HepG2 (cell line): Measurements from ENCODE around the gene SS18L1. TPM values are rescaled to one million over a fixed set of nuclear protein-coding genes. Genes with fewer than 3 reads are reported as not detected.

Source experiments
- AHR ChIP-seq: IDR thresholded peaks from 2 replicates; pipeline ENCODE4 v1.6.1; 2018; ENCODE audit warnings: missing genetic modification reagents, missing compliant biosample characterization
- DZIP1 ChIP-seq: sonication (generic); formaldehyde crosslinking; IDR thresholded peaks from 2 replicates; pipeline ENCODE4 v1.5.0; 2020; ENCODE audit warnings: mild to moderate bottlenecking, missing genetic modification reagents
- HOXD1 ChIP-seq: sonication (generic); formaldehyde crosslinking; IDR thresholded peaks from 2 replicates; pipeline ENCODE4 v1.5.0; 2020; ENCODE audit warnings: missing genetic modification reagents
- KDM3A ChIP-seq: IDR thresholded peaks from 2 replicates; pipeline ENCODE4 v1.6.1; 2018; ENCODE audit warnings: low read depth, missing compliant biosample characterization
- MAFF ChIP-seq: IDR thresholded peaks from 2 replicates; pipeline ENCODE4 v1.6.1; 2011; ENCODE audit warnings: low read depth, low read length, improper control_type of control experiment
- MTF2 ChIP-seq: sonication (generic); formaldehyde crosslinking; IDR thresholded peaks from 2 replicates; pipeline ENCODE4 v1.5.0; 2020; ENCODE audit warnings: missing genetic modification reagents, borderline replicate concordance
- RELA ChIP-seq: sonication (generic); formaldehyde crosslinking; IDR thresholded peaks from 2 replicates; pipeline ENCODE4 v1.4.0; 2020; ENCODE audit warnings: missing genetic modification reagents
- SOX6 ChIP-seq, 2 experiments: fragments of 450-650 bp in 1 of 2; sonication (generic) in 1 of 2; formaldehyde crosslinking in 1 of 2; IDR thresholded peaks; 2 replicates each; pipeline versions ENCODE4 v1.4.0 to v1.6.1; 2017 to 2020; ENCODE audit warnings: antibody characterized with exemption in 1 of 2, mild to moderate bottlenecking in 1 of 2, missing genetic modification reagents in 1 of 2
- SRY ChIP-seq: sonication (generic); formaldehyde crosslinking; IDR thresholded peaks from 2 replicates; pipeline ENCODE4 v1.8.0; 2022; ENCODE audit warnings: mild to moderate bottlenecking, missing genetic modification reagents
- ZNF230 ChIP-seq: sonication (generic); formaldehyde crosslinking; IDR thresholded peaks from 2 replicates; pipeline ENCODE4 v1.4.0; 2020; ENCODE audit warnings: mild to moderate bottlenecking, missing genetic modification reagents
- ZNF749 ChIP-seq: sonication (generic); formaldehyde crosslinking; IDR thresholded peaks from 2 replicates; pipeline ENCODE4 v1.8.0; 2022; ENCODE audit warnings: mild to moderate bottlenecking, missing genetic modification reagents, moderate library complexity, borderline replicate concordance
- ZNF761 ChIP-seq: sonication (generic); formaldehyde crosslinking; conservative IDR thresholded peaks from 2 replicates; pipeline ENCODE4 v1.4.0; 2020; ENCODE audit warnings: mild to moderate bottlenecking, missing genetic modification reagents
- polyA plus RNA-seq, 8 experiments: library from polyadenylated mRNA; depleted of rRNA in 3 of 8; stranded (reverse) in 7 of 8; unstranded in 1 of 8; fragments of >200 nt; fragmentation: Illumina TruSeq in 4 of 8; extraction: Trizol in 4 of 8; gene quantifications; 2 replicates each; pipeline versions ENCODE4 v1.2.1 to v1.2.3, GENCODE V29; 2011 to 2016; ENCODE audit warnings: low read depth in 4 of 8, missing spikeins in 1 of 8, mixed read lengths in 1 of 8; ENCODE audit not compliant: insufficient read depth in 1 of 8
- total RNA-seq, 5 experiments: library from RNA; depleted of rRNA; stranded (reverse); fragments of >200 nt; fragmentation: Illumina TruSeq; extraction: Trizol; gene quantifications; 2 replicates each; pipeline ENCODE4 v1.2.3, GENCODE V29; 2016; ENCODE audit warnings: low read depth in 1 of 5
- TF ChIP-seq, protein P1 (sequence below): IDR thresholded peaks from 2 replicates; pipeline ENCODE4 v1.6.1; 2016; ENCODE audit warnings: control low read depth
- TF ChIP-seq, protein P2 (sequence below): sonication (generic); formaldehyde crosslinking; IDR thresholded peaks from 2 replicates; pipeline ENCODE4 v1.5.0; 2020; ENCODE audit warnings: mild to moderate bottlenecking, missing genetic modification reagents
- TF ChIP-seq, protein P3 (sequence below): sonication (generic); formaldehyde crosslinking; IDR thresholded peaks from 2 replicates; pipeline ENCODE4 v1.5.0; 2020; ENCODE audit warnings: mild to moderate bottlenecking, missing genetic modification reagents
- TF ChIP-seq, protein P4 (sequence below): sonication (generic); formaldehyde crosslinking; IDR thresholded peaks from 2 replicates; pipeline ENCODE4 v1.4.0; 2020; ENCODE audit warnings: missing genetic modification reagents
- TF ChIP-seq, protein P5 (sequence below): sonication (generic); formaldehyde crosslinking; IDR thresholded peaks from 2 replicates; pipeline ENCODE4 v1.5.1; 2020; ENCODE audit warnings: missing genetic modification reagents, mild to moderate bottlenecking, borderline replicate concordance

SS18L1 gene
- total and polyA plus RNA-seq, 2 of the 13 experiments (the other 11 are each of a cell fraction or from before 2014, with no cell fraction given), result 17.8 to 27.6 TPM

DNA sequence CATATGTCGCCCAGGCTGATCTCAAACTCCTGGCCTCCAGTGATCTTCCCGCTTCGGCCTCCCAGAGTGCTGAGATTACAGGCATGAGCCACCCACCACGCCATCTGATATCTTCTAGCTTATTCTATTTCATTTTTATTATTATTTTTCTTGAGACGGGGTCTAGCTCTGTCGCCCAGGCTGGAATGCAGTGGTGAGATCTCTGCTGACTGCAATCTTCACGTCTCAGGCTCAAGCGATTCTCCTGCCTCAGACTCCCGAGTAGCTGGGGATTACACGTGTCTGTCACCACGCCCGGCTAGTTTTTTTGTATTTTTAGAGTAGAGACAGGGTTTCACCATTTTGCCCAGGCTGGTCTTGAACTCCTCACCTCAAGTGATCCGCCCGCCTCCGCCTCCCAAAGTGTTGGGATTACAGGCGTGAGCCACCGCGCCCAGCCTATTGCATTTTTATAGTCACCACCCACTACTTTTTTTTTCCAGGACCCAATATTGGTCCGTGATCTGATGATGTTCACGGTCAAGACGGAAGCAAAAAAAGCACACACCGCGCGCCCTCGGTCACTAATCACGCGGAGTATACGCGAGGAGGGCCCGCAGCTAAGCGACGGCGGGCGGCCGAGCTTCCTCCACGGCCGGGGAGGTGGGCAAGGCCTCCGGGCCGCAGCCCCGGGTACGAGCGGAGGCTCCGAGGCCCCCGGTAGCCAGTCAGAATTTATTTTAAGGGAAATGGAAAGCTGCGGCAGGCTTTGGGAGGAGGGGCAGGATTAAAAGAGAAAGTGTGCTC is 22.4 kb upstream of the SS18L1 start (continued):
- no peak; the same call in 1 of the 2 replicates for TF ChIP-seq ZNF749 (CRISPR knock-in tag)
- TF ChIP-seq, protein P1, sequence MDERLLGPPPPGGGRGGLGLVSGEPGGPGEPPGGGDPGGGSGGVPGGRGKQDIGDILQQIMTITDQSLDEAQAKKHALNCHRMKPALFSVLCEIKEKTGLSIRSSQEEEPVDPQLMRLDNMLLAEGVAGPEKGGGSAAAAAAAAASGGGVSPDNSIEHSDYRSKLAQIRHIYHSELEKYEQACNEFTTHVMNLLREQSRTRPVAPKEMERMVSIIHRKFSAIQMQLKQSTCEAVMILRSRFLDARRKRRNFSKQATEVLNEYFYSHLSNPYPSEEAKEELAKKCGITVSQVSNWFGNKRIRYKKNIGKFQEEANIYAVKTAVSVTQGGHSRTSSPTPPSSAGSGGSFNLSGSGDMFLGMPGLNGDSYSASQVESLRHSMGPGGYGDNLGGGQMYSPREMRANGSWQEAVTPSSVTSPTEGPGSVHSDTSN (CRISPR knock-in tag), result no peak
- peak; percentile 75; the same call in 1 of the 2 replicates for TF ChIP-seq AHR (CRISPR knock-in tag)
- no peak for TF ChIP-seq ZNF230 (CRISPR knock-in tag)
- TF ChIP-seq, protein P2, sequence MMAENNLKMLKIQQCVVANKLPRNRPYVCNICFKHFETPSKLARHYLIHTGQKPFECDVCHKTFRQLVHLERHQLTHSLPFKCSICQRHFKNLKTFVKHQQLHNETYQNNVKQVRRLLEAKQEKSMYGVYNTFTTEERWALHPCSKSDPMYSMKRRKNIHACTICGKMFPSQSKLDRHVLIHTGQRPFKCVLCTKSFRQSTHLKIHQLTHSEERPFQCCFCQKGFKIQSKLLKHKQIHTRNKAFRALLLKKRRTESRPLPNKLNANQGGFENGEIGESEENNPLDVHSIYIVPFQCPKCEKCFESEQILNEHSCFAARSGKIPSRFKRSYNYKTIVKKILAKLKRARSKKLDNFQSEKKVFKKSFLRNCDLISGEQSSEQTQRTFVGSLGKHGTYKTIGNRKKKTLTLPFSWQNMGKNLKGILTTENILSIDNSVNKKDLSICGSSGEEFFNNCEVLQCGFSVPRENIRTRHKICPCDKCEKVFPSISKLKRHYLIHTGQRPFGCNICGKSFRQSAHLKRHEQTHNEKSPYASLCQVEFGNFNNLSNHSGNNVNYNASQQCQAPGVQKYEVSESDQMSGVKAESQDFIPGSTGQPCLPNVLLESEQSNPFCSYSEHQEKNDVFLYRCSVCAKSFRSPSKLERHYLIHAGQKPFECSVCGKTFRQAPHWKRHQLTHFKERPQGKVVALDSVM (CRISPR knock-in tag), result peak; percentile 30; the same call in 1 of the 2 replicates
- no peak for TF ChIP-seq SOX6 (IDR thresholded peaks at IDR 0.05)
- TF ChIP-seq SOX6 (CRISPR knock-in tag; IDR thresholded peaks at IDR 0.05), result no peak; the same call in 1 of the 2 replicates
- TF ChIP-seq KDM3A (CRISPR knock-in tag), result peak; percentile 77; the same call in 1 of the 2 replicates
- TF ChIP-seq MAFF, result no peak
- TF ChIP-seq, protein P3, sequence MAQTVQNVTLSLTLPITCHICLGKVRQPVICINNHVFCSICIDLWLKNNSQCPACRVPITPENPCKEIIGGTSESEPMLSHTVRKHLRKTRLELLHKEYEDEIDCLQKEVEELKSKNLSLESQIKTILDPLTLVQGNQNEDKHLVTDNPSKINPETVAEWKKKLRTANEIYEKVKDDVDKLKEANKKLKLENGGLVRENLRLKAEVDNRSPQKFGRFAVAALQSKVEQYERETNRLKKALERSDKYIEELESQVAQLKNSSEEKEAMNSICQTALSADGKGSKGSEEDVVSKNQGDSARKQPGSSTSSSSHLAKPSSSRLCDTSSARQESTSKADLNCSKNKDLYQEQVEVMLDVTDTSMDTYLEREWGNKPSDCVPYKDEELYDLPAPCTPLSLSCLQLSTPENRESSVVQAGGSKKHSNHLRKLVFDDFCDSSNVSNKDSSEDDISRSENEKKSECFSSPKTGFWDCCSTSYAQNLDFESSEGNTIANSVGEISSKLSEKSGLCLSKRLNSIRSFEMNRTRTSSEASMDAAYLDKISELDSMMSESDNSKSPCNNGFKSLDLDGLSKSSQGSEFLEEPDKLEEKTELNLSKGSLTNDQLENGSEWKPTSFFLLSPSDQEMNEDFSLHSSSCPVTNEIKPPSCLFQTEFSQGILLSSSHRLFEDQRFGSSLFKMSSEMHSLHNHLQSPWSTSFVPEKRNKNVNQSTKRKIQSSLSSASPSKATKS (CRISPR knock-in tag), result peak; percentile 82; the same call in 1 of the 2 replicates
- no peak; the same call in 1 of the 2 replicates for TF ChIP-seq HOXD1 (CRISPR knock-in tag)
- TF ChIP-seq MTF2 (CRISPR knock-in tag), result no peak
- TF ChIP-seq, protein P4, sequence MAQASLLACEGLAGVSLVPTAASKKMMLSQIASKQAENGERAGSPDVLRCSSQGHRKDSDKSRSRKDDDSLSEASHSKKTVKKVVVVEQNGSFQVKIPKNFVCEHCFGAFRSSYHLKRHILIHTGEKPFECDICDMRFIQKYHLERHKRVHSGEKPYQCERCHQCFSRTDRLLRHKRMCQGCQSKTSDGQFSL (CRISPR knock-in tag), result no peak
- TF ChIP-seq, protein P5, sequence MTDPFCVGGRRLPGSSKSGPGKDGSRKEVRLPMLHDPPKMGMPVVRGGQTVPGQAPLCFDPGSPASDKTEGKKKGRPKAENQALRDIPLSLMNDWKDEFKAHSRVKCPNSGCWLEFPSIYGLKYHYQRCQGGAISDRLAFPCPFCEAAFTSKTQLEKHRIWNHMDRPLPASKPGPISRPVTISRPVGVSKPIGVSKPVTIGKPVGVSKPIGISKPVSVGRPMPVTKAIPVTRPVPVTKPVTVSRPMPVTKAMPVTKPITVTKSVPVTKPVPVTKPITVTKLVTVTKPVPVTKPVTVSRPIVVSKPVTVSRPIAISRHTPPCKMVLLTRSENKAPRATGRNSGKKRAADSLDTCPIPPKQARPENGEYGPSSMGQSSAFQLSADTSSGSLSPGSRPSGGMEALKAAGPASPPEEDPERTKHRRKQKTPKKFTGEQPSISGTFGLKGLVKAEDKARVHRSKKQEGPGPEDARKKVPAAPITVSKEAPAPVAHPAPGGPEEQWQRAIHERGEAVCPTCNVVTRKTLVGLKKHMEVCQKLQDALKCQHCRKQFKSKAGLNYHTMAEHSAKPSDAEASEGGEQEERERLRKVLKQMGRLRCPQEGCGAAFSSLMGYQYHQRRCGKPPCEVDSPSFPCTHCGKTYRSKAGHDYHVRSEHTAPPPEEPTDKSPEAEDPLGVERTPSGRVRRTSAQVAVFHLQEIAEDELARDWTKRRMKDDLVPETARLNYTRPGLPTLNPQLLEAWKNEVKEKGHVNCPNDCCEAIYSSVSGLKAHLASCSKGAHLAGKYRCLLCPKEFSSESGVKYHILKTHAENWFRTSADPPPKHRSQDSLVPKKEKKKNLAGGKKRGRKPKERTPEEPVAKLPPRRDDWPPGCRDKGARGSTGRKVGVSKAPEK (CRISPR knock-in tag), result no peak
- no peak for TF ChIP-seq DZIP1 (CRISPR knock-in tag)
- TF ChIP-seq RELA, result no peak
- no peak for TF ChIP-seq ZNF761 (CRISPR knock-in tag)
- TF ChIP-seq SRY (CRISPR knock-in tag), result peak; percentile 53; the same call in 1 of the 2 replicates
